SU-DHL-6 (cell line): Measurements from ENCODE around the gene WWP2.

Source experiments
- EZH2phosphoT487 ChIP-seq: fragments of 200-600 bp; sonication (generic), shearing (Covaris generic); conservative IDR thresholded peaks from 2 replicates; pipeline ENCODE4 v1.6.1; 2018; ENCODE audit warnings: mild to moderate bottlenecking, antibody characterized with exemption, low read length, moderate library complexity, mixed read lengths
- TF ChIP-seq, protein P1 (sequence below): fragments of 200-600 bp; sonication (generic); IDR thresholded peaks from one replicate; pipeline ENCODE4 v1.5.1; 2017; ENCODE audit warnings: antibody characterized with exemption, mild to moderate bottlenecking, low read length, moderate library complexity; ENCODE audit not compliant: insufficient read depth, poor library complexity, severe bottlenecking

DNA sequence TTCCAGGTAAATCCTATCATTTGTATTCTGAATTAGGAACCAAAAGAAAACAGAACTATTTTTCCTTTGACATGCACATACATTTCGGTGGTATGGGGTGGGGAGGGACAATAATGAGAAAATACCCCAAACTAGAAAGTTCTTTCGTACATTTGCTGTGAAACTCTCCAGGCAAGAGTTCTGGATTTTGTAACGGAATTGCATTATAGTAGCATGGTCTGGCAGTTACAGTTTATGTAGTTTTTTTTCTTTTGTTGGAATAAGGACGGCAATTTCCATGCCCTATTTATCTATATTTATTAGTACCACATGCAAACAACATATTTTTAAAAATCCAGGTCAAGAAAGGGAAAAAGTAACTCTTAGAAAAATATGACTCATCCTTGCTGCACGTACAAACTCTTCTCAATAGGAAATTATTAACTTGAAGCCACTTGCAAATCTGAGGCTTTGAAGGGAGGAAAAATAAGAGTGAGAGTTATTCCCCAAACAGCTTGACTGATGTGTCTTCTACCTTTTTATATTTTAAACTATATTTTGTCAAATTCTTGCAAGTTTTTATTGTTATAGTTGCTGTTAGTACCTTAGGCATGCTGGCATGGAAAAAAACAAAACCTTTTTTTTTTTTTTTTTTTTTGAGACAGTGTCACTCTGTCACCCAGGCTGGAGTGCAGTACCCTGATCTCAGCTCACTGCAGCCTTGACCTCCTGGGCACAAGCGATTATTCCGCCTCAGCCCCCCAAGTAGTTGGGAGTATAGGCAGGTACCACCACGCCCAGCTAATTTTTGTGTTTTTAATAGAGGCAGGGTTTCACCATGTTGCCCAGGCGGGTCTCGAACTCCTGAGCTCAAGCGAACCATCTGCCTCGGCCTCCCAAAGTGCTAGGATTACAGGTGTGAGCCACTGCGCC, 69.3 kb downstream of the WWP2 start:
- TF ChIP-seq, protein P1, sequence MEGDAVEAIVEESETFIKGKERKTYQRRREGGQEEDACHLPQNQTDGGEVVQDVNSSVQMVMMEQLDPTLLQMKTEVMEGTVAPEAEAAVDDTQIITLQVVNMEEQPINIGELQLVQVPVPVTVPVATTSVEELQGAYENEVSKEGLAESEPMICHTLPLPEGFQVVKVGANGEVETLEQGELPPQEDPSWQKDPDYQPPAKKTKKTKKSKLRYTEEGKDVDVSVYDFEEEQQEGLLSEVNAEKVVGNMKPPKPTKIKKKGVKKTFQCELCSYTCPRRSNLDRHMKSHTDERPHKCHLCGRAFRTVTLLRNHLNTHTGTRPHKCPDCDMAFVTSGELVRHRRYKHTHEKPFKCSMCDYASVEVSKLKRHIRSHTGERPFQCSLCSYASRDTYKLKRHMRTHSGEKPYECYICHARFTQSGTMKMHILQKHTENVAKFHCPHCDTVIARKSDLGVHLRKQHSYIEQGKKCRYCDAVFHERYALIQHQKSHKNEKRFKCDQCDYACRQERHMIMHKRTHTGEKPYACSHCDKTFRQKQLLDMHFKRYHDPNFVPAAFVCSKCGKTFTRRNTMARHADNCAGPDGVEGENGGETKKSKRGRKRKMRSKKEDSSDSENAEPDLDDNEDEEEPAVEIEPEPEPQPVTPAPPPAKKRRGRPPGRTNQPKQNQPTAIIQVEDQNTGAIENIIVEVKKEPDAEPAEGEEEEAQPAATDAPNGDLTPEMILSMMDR, result no peak
- TF ChIP-seq EZH2phosphoT487, result no peak
